Limb (tissue), 2 donors: ENCODE measurements around the gene FAM131A.

Source experiments
- DNase-seq, 2 donors: peaks; one replicate each; pipeline ENCODE4 v3.0.0-alpha.2; 2016; ENCODE audit errors: extremely low spot score in 2 of 2

The FAM131A gene

DNA sequence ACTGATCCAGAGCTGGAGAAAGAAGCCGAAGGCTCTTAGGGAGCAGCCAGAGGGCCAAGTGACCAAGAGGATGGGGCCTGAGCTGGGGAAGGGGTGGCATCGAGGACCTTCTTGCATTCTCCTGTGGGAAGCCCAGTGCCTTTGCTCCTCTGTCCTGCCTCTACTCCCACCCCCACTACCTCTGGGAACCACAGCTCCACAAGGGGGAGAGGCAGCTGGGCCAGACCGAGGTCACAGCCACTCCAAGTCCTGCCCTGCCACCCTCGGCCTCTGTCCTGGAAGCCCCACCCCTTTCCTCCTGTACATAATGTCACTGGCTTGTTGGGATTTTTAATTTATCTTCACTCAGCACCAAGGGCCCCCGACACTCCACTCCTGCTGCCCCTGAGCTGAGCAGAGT, 52.0 kb downstream of the FAM131A start:
- no peak for DNase-seq

GRCh38 chr3:184389935-184390528, 52.6 kb downstream of the FAM131A start:
- no peak for DNase-seq

- DNase-seq, result no peak
These were observed 53.9 kb downstream of the FAM131A start for GRCh38 chr3:184391266-184391665.

DNA sequence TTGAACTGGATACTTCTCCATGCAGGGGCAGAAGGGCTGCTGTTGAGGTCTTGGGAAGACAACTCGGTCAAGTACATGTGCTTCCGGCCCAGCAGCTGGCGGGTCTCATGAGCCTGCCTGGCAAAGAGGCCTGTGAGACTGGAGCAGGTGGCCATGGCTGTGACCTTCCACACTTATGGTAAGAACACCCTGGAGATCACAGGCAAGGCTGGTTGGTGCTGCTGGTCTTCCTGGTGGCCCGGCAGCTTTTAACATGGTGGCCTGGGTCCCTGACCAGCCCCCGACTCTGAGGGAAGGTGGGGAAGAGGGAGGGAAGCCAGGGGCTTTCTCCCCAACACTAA, 57.9 kb downstream of the FAM131A start:
- DNase-seq, result no peak
